Liver (tissue), 3 donors: ENCODE measurements around the gene RASGRF1.

Experiments
- FOXA1 ChIP-seq: IDR thresholded peaks from 2 replicates; pipeline ENCODE4 v1.6.1; 2016; ENCODE audit warnings: antibody characterized with exemption
- GABPA ChIP-seq, 2 donors: IDR thresholded peaks in 1 of 2; conservative IDR thresholded peaks in 1 of 2; 2 replicates each; pipeline ENCODE4 v1.6.1; 2016; ENCODE audit warnings: antibody characterized with exemption in 2 of 2, mild to moderate bottlenecking in 1 of 2, moderate library complexity in 1 of 2
- HNF4A ChIP-seq, 2 donors: conservative IDR thresholded peaks; 2 replicates each; pipeline ENCODE4 v1.6.1; 2016; ENCODE audit warnings: antibody characterized with exemption in 2 of 2, mild to moderate bottlenecking in 2 of 2
- HNF4G ChIP-seq: IDR thresholded peaks from 2 replicates; pipeline ENCODE4 v1.6.1; 2016; ENCODE audit warnings: antibody characterized with exemption
- JUND ChIP-seq, 2 donors: IDR thresholded peaks; 2 replicates each; pipeline ENCODE4 v1.6.1; 2016; ENCODE audit warnings: antibody characterized with exemption in 2 of 2
- MAX ChIP-seq: IDR thresholded peaks from 2 replicates; pipeline ENCODE4 v1.6.1; 2016; ENCODE audit warnings: antibody characterized with exemption
- RAD21 ChIP-seq, 2 donors: IDR thresholded peaks; 2 replicates each; pipeline ENCODE4 v1.6.1; 2016; ENCODE audit warnings: antibody characterized with exemption in 2 of 2, mild to moderate bottlenecking in 2 of 2
- TAF1 ChIP-seq: conservative IDR thresholded peaks from 2 replicates; pipeline ENCODE4 v1.6.1; 2016; ENCODE audit warnings: antibody characterized with exemption, mild to moderate bottlenecking
- YY1 ChIP-seq: IDR thresholded peaks from 2 replicates; pipeline ENCODE4 v1.6.1; 2016; ENCODE audit warnings: antibody characterized with exemption, mild to moderate bottlenecking
- TF ChIP-seq, protein P1 (sequence below): IDR thresholded peaks from 2 replicates; pipeline ENCODE4 v1.6.1; 2016; ENCODE audit warnings: antibody characterized with exemption, mild to moderate bottlenecking
- TF ChIP-seq, protein P2 (sequence below): fragments of 150-350 bp; IDR thresholded peaks from 2 replicates; pipeline ENCODE4 v1.5.1; 2017; ENCODE audit warnings: improper control_type of control experiment, low read depth, low read length; ENCODE audit not compliant: missing input control
- TF ChIP-seq, protein P3 (sequence below): IDR thresholded peaks from 2 replicates; pipeline ENCODE4 v1.6.1; 2016; ENCODE audit warnings: antibody characterized with exemption
- donor health status: healthy.
- donor health status: healthy.

GRCh38 chr15:78937132-78937739 lies 153.3 kb downstream of the RASGRF1 start:
- TF ChIP-seq, protein P1, sequence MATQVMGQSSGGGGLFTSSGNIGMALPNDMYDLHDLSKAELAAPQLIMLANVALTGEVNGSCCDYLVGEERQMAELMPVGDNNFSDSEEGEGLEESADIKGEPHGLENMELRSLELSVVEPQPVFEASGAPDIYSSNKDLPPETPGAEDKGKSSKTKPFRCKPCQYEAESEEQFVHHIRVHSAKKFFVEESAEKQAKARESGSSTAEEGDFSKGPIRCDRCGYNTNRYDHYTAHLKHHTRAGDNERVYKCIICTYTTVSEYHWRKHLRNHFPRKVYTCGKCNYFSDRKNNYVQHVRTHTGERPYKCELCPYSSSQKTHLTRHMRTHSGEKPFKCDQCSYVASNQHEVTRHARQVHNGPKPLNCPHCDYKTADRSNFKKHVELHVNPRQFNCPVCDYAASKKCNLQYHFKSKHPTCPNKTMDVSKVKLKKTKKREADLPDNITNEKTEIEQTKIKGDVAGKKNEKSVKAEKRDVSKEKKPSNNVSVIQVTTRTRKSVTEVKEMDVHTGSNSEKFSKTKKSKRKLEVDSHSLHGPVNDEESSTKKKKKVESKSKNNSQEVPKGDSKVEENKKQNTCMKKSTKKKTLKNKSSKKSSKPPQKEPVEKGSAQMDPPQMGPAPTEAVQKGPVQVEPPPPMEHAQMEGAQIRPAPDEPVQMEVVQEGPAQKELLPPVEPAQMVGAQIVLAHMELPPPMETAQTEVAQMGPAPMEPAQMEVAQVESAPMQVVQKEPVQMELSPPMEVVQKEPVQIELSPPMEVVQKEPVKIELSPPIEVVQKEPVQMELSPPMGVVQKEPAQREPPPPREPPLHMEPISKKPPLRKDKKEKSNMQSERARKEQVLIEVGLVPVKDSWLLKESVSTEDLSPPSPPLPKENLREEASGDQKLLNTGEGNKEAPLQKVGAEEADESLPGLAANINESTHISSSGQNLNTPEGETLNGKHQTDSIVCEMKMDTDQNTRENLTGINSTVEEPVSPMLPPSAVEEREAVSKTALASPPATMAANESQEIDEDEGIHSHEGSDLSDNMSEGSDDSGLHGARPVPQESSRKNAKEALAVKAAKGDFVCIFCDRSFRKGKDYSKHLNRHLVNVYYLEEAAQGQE: no peak
- TF ChIP-seq, protein P2, sequence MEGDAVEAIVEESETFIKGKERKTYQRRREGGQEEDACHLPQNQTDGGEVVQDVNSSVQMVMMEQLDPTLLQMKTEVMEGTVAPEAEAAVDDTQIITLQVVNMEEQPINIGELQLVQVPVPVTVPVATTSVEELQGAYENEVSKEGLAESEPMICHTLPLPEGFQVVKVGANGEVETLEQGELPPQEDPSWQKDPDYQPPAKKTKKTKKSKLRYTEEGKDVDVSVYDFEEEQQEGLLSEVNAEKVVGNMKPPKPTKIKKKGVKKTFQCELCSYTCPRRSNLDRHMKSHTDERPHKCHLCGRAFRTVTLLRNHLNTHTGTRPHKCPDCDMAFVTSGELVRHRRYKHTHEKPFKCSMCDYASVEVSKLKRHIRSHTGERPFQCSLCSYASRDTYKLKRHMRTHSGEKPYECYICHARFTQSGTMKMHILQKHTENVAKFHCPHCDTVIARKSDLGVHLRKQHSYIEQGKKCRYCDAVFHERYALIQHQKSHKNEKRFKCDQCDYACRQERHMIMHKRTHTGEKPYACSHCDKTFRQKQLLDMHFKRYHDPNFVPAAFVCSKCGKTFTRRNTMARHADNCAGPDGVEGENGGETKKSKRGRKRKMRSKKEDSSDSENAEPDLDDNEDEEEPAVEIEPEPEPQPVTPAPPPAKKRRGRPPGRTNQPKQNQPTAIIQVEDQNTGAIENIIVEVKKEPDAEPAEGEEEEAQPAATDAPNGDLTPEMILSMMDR: no peak
- TF ChIP-seq HNF4G (no peak), MAX (no peak), JUND (IDR thresholded peaks at IDR 0.05) (no peak), YY1 (no peak), HNF4A (conservative IDR thresholded peaks at IDR 0.05) (no peak), RAD21 (IDR thresholded peaks at IDR 0.05) (no peak), GABPA (IDR thresholded peaks at IDR 0.05 in 1 of 2, conservative IDR thresholded peaks at IDR 0.05 in 1 of 2) (no peak), FOXA1 (no peak), TAF1 (no peak)
- TF ChIP-seq, protein P3, sequence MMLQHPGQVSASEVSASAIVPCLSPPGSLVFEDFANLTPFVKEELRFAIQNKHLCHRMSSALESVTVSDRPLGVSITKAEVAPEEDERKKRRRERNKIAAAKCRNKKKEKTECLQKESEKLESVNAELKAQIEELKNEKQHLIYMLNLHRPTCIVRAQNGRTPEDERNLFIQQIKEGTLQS: no peak
